ENCODE measurements around the gene KCTD20.

- TF ChIP-seq MXI1 (conservative IDR thresholded peaks at IDR 0.05; ENCODE audit: poor library complexity, severe bottlenecking) (no peak), EZH2 (IDR thresholded peaks at IDR 0.05; ENCODE audit: borderline replicate concordance, insufficient read depth, low read length, poor library complexity, severe bottlenecking) (no peak), CTCF (IDR thresholded peaks at IDR 0.05; ENCODE audit: poor library complexity, severe bottlenecking) (no peak), RAD21 (conservative IDR thresholded peaks at IDR 0.05) (no peak), POLR2AphosphoS5 (IDR thresholded peaks at IDR 0.05) (no peak), EP300 (conservative IDR thresholded peaks at IDR 0.05; ENCODE audit: poor library complexity, severe bottlenecking) (no peak), REST (IDR thresholded peaks at IDR 0.05; ENCODE audit: borderline replicate concordance) (no peak), TAF1 (IDR thresholded peaks at IDR 0.05; ENCODE audit: low read depth) (no peak), SMC3 (conservative IDR thresholded peaks at IDR 0.05; ENCODE audit: poor library complexity) (no peak)
These were observed 57.1 kb downstream of the KCTD20 start for GRCh38 chr6:36499918-36500317.
